Uterus (tissue), 4 donors: ENCODE data around the gene GLMP. TPM values are rescaled to one million over a fixed set of nuclear protein-coding genes. Genes with fewer than 3 reads are reported as not detected.

Source experiments
- DNase-seq, 2 donors: peaks; one replicate each; pipeline ENCODE4 v3.0.0-alpha.2; 2019 to 2020
- H3K27ac ChIP-seq, 2 donors: fragments of 200-600 bp; sonication (generic); 1 replicate in 1 of 2; 2 replicates in 1 of 2; pipeline ENCODE4 v1.5.1; 2016 to 2018
- H3K27me3 ChIP-seq, 2 donors: fragments of 200-600 bp; sonication (generic); one replicate each; pipeline ENCODE4 v1.5.1; 2018 to 2019; ENCODE audit warnings: control low read depth in 1 of 2
- H3K36me3 ChIP-seq, 2 donors: fragments of 200-600 bp; sonication (generic); one replicate each; pipeline ENCODE4 v1.5.1; 2019; ENCODE audit warnings: control low read depth in 1 of 2
- H3K4me1 ChIP-seq, 2 donors: fragments of 200-600 bp; sonication (generic); one replicate each; pipeline ENCODE4 v1.5.1; 2018 to 2019; ENCODE audit warnings: control low read depth in 1 of 2
- H3K4me3 ChIP-seq, 2 donors: fragments of 200-600 bp; sonication (generic); 1 replicate in 1 of 2; 2 replicates in 1 of 2; pipeline ENCODE4 v1.5.1; 2018 to 2019; ENCODE audit warnings: mild to moderate bottlenecking in 1 of 2
- H3K9me3 ChIP-seq, 2 donors: fragments of 200-600 bp; sonication (generic); one replicate each; pipeline ENCODE4 v1.5.1; 2019; ENCODE audit warnings: control low read depth in 1 of 2
- CTCF ChIP-seq, 4 experiments: fragments of 200-600 bp in 2 of 4; fragments of 450-650 bp in 2 of 4; sonication (generic) in 2 of 4; IDR thresholded peaks; one replicate each; pipeline ENCODE4 v1.5.1; 2016 to 2019; ENCODE audit warnings: antibody characterized with exemption in 4 of 4, mild to moderate bottlenecking in 2 of 4, moderate library complexity in 1 of 4
- POLR2A ChIP-seq, 2 donors: fragments of 450-650 bp; IDR thresholded peaks; one replicate each; pipeline ENCODE4 v1.6.1; 2016; ENCODE audit warnings: antibody characterized with exemption in 2 of 2, mild to moderate bottlenecking in 1 of 2, moderate library complexity in 1 of 2
- intact Hi-C: fragments of 100-400 bp; cut with DNase I; formaldehyde crosslinking; loops from one replicate; pipeline ENCODE4 v1.15.1; 2023; ENCODE audit warnings: low total_unique reads
- total RNA-seq, 4 donors: library from RNA; depleted of rRNA in 3 of 4; stranded (reverse); fragments of >200 nt in 3 of 4; gene quantifications; one replicate each; pipeline versions ENCODE4 v1.1.0 to v1.2.4, GENCODE V29; 2014 to 2023
- donor health status: DM: yes; HTN: yes; CAD: no.

GLMP gene
- total RNA-seq, 4 donors from 2014 or later = 23.8 to 31.1 (median 27.7) TPM

GRCh38 chr1:156262461-156263287 is 32.8 kb downstream of the GLMP start:
- no peaks in the 10 kb centered on the region for H3K27me3 ChIP-seq
- H3K4me1 ChIP-seq = no peaks in the 10 kb centered on the region
- no peaks in the 10 kb centered on the region for H3K9me3 ChIP-seq
- no peak overlapping the region for H3K27ac ChIP-seq
- intact Hi-C loops = no loop called here
- no peak for DNase-seq
- H3K36me3 ChIP-seq = no peaks in the 10 kb centered on the region
- TF ChIP-seq POLR2A (IDR thresholded peaks at IDR 0.05) (no peak), CTCF (IDR thresholded peaks at IDR 0.05) (no peak)
- no peak overlapping the region for H3K4me3 ChIP-seq

- no peaks in the 10 kb centered on the region for H3K9me3 ChIP-seq
- H3K27me3 ChIP-seq = no peaks in the 10 kb centered on the region
- no peaks in the 10 kb centered on the region for H3K4me1 ChIP-seq
- DNase-seq = no peak
- TF ChIP-seq CTCF (IDR thresholded peaks at IDR 0.05) (no peak), POLR2A (IDR thresholded peaks at IDR 0.05) (no peak)
- H3K4me3 ChIP-seq = no peak overlapping the region
- no peaks in the 10 kb centered on the region for H3K36me3 ChIP-seq
- intact Hi-C loops = no loop called here
- H3K27ac ChIP-seq = no peak overlapping the region
Measured at GRCh38 chr1:156260896-156261295, 34.6 kb downstream of the GLMP start.

- TF ChIP-seq CTCF (IDR thresholded peaks at IDR 0.05) (peak in 1 of 4 experiments; percentile 13), POLR2A (IDR thresholded peaks at IDR 0.05) (no peak)
- Histone ChIP-seq H3K27me3 (no peaks in the 10 kb centered on the region), H3K9me3 (no peaks in the 10 kb centered on the region), H3K4me3 (no peak overlapping the region), H3K36me3 (no peaks in the 10 kb centered on the region), H3K27ac (no peak overlapping the region), H3K4me1 (no peaks in the 10 kb centered on the region)
- intact Hi-C loops = no loop called here
- DNase-seq = peak in 1 of 2 donors; percentile 47
Measured at GRCh38 chr1:156259805-156260204, 35.7 kb downstream of the GLMP start.

GRCh38 chr1:156258859-156259258 is 36.6 kb downstream of the GLMP start:
- intact Hi-C loops = no loop called here
- no peaks in the 10 kb centered on the region for H3K36me3 ChIP-seq

More at GRCh38 chr1:156258859-156259258, 36.6 kb downstream of the GLMP start:
- no peaks in the 10 kb centered on the region for H3K9me3 ChIP-seq
- no peak overlapping the region for H3K4me3 ChIP-seq
- no peaks in the 10 kb centered on the region for H3K27me3 ChIP-seq
- no peak for DNase-seq
- H3K27ac ChIP-seq = no peak overlapping the region
- TF ChIP-seq POLR2A (IDR thresholded peaks at IDR 0.05) (no peak), CTCF (IDR thresholded peaks at IDR 0.05) (no peak)
- no peaks in the 10 kb centered on the region for H3K4me1 ChIP-seq
